HepG2 (cell line): ENCODE results near the gene PI3. TPM values are rescaled to one million over a fixed set of nuclear protein-coding genes. Genes with fewer than 3 reads are reported as not detected.

Experiments
- ATAC-seq: fragments of 200-7000 bp; cut with Tn5 transposase; 3 replicates; pipeline ENCODE4 v1.9.1; 2020; ENCODE audit warnings: mild to moderate bottlenecking, moderate library complexity
- BruUV-seq: library from RNA; stranded (reverse); fragments of 400-500 nt; replicated peaks from 2 replicates; lab custom pipeline; 2021; lab: Mats Ljungman, UMichigan
- CTCF ChIA-PET: fragments of 300-600 bp; formaldehyde crosslinking; extraction: SDS; loops from one replicate; lab custom pipeline; 2021; ENCODE audit warnings: low total read pairs, inconsistent platforms, low intra/inter-chr PET ratio; lab: Yijun Ruan, JAX
- POLR2A ChIA-PET: fragments of 350-600 bp; sonication (Branson Sonifier 250); formaldehyde crosslinking; loops from one replicate; lab custom pipeline; 2020; ENCODE audit warnings: antibody characterized with exemption, inconsistent platforms; lab: Yijun Ruan, JAX
- DNase-seq: peaks from one replicate; pipeline ENCODE4 v3.0.0-alpha.2; 2015; ENCODE audit warnings: low spot score
- FAIRE-seq: peaks from 3 replicates; lab custom pipeline; 2011; peaks lifted over from hg19 to GRCh38; lab: Jason Lieb, UNC
- H2AFZ ChIP-seq: one replicate; pipeline ENCODE4 v1.6.1; 2011; ENCODE audit warnings: low read length, inconsistent platforms
- H3K27ac ChIP-seq: fragments of 300-600 bp; 3 replicates; pipeline ENCODE4 v1.8.0; 2011; ENCODE audit warnings: mixed run types, mild to moderate bottlenecking, mixed read lengths, low read length, inconsistent platforms; ENCODE audit not compliant: insufficient read depth; ENCODE audit errors: extremely low read length
- H3K27me3 ChIP-seq, 2 experiments: fragments of 200-600 bp in 1 of 2; 2 replicates in 1 of 2; 3 replicates in 1 of 2; pipeline versions ENCODE4 v1.6.0 to v1.8.0; 2011; ENCODE audit warnings: low read length in 2 of 2, mild to moderate bottlenecking in 2 of 2, moderate library complexity in 2 of 2, inconsistent platforms in 1 of 2; ENCODE audit not compliant: insufficient read depth in 2 of 2, control insufficient read depth in 1 of 2
- H3K36me3 ChIP-seq, 2 experiments: fragments of 200-600 bp in 1 of 2; replicated peaks in 1 of 2; 2 replicates in 1 of 2; 3 replicates in 1 of 2; pipeline versions ENCODE4 v1.5.1 to v1.8.0; 2011; ENCODE audit warnings: low read length in 2 of 2, inconsistent platforms in 1 of 2; ENCODE audit not compliant: insufficient read depth in 2 of 2, control insufficient read depth in 1 of 2
- H3K4me1 ChIP-seq: 2 replicates; pipeline ENCODE4 v1.5.1; 2012; ENCODE audit warnings: low read length, inconsistent platforms; ENCODE audit not compliant: insufficient read depth
- H3K4me2 ChIP-seq: 2 replicates; pipeline ENCODE4 v1.6.0; 2011; ENCODE audit warnings: low read depth, low read length, inconsistent platforms
- H3K4me3 ChIP-seq, 3 experiments: fragments of 200-600 bp in 1 of 3; sonication (generic), shearing (Covaris generic) in 1 of 3; replicated peaks in 1 of 3; 2 replicates each; pipeline ENCODE4 v1.5.1; 2011 to 2016; ENCODE audit warnings: low read length in 3 of 3, inconsistent platforms in 2 of 3, low read depth in 2 of 3, mild to moderate bottlenecking in 2 of 3, control low read depth in 1 of 3, mixed read lengths in 1 of 3; ENCODE audit not compliant: insufficient read depth in 1 of 3
- H3K79me2 ChIP-seq: one replicate; pipeline ENCODE4 v1.6.1; 2011; ENCODE audit warnings: low read length, inconsistent platforms; ENCODE audit not compliant: insufficient read depth
- H3K9ac ChIP-seq: 2 replicates; pipeline ENCODE4 v1.6.0; 2011; ENCODE audit warnings: mild to moderate bottlenecking, low read depth, low read length, inconsistent platforms; ENCODE audit not compliant: insufficient read depth
- H3K9me3 ChIP-seq: 2 replicates; pipeline ENCODE4 v1.5.1; 2012; ENCODE audit warnings: mild to moderate bottlenecking, low read length
- H4K20me1 ChIP-seq: 2 replicates; pipeline ENCODE4 v1.6.0; 2011; ENCODE audit warnings: inconsistent platforms, mild to moderate bottlenecking, low read length, moderate library complexity; ENCODE audit not compliant: insufficient read depth
- DPF2 ChIP-seq: sonication (generic); formaldehyde crosslinking; IDR thresholded peaks from 2 replicates; pipeline ENCODE4 v1.4.0; 2020; ENCODE audit warnings: mild to moderate bottlenecking, low read depth, missing genetic modification reagents, borderline replicate concordance
- MAFF ChIP-seq: IDR thresholded peaks from 2 replicates; pipeline ENCODE4 v1.6.1; 2011; ENCODE audit warnings: low read depth, low read length, improper control_type of control experiment
- MAFK ChIP-seq, 2 experiments: IDR thresholded peaks in 1 of 2; conservative IDR thresholded peaks in 1 of 2; 2 replicates each; pipeline ENCODE4 v1.6.1; 2011; ENCODE audit warnings: improper control_type of control experiment in 2 of 2, low read length in 2 of 2
- PRDM10 ChIP-seq: sonication (generic); formaldehyde crosslinking; IDR thresholded peaks from 2 replicates; pipeline ENCODE4 v1.4.0; 2020; ENCODE audit warnings: low read depth, missing genetic modification reagents
- SMAD3 ChIP-seq: sonication (generic); formaldehyde crosslinking; IDR thresholded peaks from 2 replicates; pipeline ENCODE4 v1.4.0; 2020; ENCODE audit warnings: missing genetic modification reagents
- WGBS: methylation state at CpG from one replicate; pipeline ENCODE4 v1.1.6; 2017; ENCODE audit warnings: low lambda C conversion rate; 5-methylcytosine and 5-hydroxymethylcytosine counted together
- in situ Hi-C: cut with HindIII; loops from 2 replicates; pipeline ENCODE4 v1.10.0; 2017; ENCODE audit warnings: low pct_unique_long_range_greater_than_20kb; ENCODE audit not compliant: extremely low pct_ligation_motif_present
- intact Hi-C: fragments of 100-400 bp; cut with micrococcal nuclease; formaldehyde crosslinking; loops from one replicate; pipeline ENCODE4 v1.10.0; 2022; ENCODE audit not compliant: unreplicated experiment
- polyA plus RNA-seq, 8 experiments: library from polyadenylated mRNA; depleted of rRNA in 3 of 8; stranded (reverse) in 7 of 8; unstranded in 1 of 8; fragments of >200 nt; fragmentation: Illumina TruSeq in 4 of 8; extraction: Trizol in 4 of 8; gene quantifications; 2 replicates each; pipeline versions ENCODE4 v1.2.1 to v1.2.3, GENCODE V29; 2011 to 2016; ENCODE audit warnings: low read depth in 4 of 8, missing spikeins in 1 of 8, mixed read lengths in 1 of 8; ENCODE audit not compliant: insufficient read depth in 1 of 8
- total RNA-seq, 5 experiments: library from RNA; depleted of rRNA; stranded (reverse); fragments of >200 nt; fragmentation: Illumina TruSeq; extraction: Trizol; gene quantifications; 2 replicates each; pipeline ENCODE4 v1.2.3, GENCODE V29; 2016; ENCODE audit warnings: low read depth in 1 of 5

Gene PI3
- total and polyA plus RNA-seq, 2 of the 13 experiments (the other 11 are each of a cell fraction or from before 2014, with no cell fraction given) = 0.22 TPM; not detected in 1

GRCh38 chr20:45128099-45128498 lies 46.6 kb upstream of the PI3 start:
- Histone ChIP-seq H2AFZ (no peak overlapping the region), H3K4me3 (no peak overlapping the region), H3K36me3 (no peaks in the 10 kb centered on the region), H3K9ac (no peak overlapping the region), H3K27me3 (peaks cover 1 to 6% of the 10 kb centered on the region in 2 experiments; a peak in 2 of 5 replicates), H4K20me1 (no peaks in the 10 kb centered on the region), H3K27ac (no peak overlapping the region), H3K9me3 (no peaks in the 10 kb centered on the region), H3K4me1 (no peaks in the 10 kb centered on the region), H3K79me2 (no peaks in the 10 kb centered on the region), H3K4me2 (no peak overlapping the region)
- TF ChIP-seq MAFK (conservative IDR thresholded peaks at IDR 0.05 in 1 of 2, IDR thresholded peaks at IDR 0.05 in 1 of 2; ENCODE audit: low read length in 2 of 2) (peak; percentile 28 to 44; a peak in 2 of 4 replicates), PRDM10 (CRISPR knock-in tag) (no peak), DPF2 (CRISPR knock-in tag) (no peak), MAFF (peak; percentile 29; the same call in 1 of the 2 replicates), SMAD3 (CRISPR knock-in tag) (no peak)
- DNase-seq = no peak
- FAIRE-seq = peak; percentile 70
- ChIA-PET POLR2A (no interaction called here), CTCF (no interaction called here)
- no peak for ATAC-seq
- no TSS peak for BruUV-seq
- in situ Hi-C loops (no loop called here), intact Hi-C loops (no loop called here)
- 50% methylated on average over 2 of the region's 2 CpGs for whole genome bisulfite sequencing
